ENCODE results near the gene ATXN1.

Gene ATXN1

DNA sequence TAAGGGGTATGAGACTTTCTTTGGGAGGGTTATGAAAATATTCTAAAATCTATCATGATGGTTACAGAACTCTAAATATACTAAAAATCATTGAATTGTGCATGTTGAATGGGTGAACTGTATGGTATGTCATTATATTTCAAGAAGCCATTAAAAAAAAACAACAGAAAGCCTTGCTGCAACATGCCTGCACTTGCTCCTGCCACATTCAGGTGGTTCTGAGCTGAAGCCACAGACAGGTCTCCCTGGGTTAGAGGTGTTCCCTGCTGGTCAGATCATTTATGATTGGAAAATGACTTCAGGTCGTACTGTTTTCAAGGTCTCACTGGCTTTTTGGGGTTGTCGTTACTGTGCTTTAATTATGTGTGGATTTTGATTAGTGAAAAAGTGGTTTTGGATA, 509.6 kb downstream of the ATXN1 start:
- Histone ChIP-seq H3K9me3 (ENCODE audit: control insufficient read depth, insufficient read depth, low read depth, low read length) (no peaks in the 10 kb centered on the region), H3K27ac (ENCODE audit: extremely low read depth, low read depth, low read length) (no peak overlapping the region), H3K4me3 (ENCODE audit: low read depth, low read length) (no peak overlapping the region), H3K36me3 (ENCODE audit: control insufficient read depth in 2 of 2, insufficient read depth in 1 of 2, low read length in 2 of 2) (peaks cover 8 to 32% of the 10 kb centered on the region in 2 experiments; a peak in 2 of 3 replicates), H3K4me1 (ENCODE audit: control insufficient read depth, insufficient read depth, low read length) (no peaks in the 10 kb centered on the region; the same call in 1 of the 2 replicates)
- CTCF ChIA-PET, result interaction anchor here (0.6 kb wide), 1 partner anchor 69 kb away, joined by 5 read pairs; no protein-coding TSS in a partner anchor
- no peak for TF ChIP-seq ZIC2 (tag by site-specific recombination; IDR thresholded peaks at IDR 0.05)
- TF ChIP-seq ZNF302 (tag by site-specific recombination; IDR thresholded peaks at IDR 0.05; ENCODE audit: low read depth), result no peak
- no peak for TF ChIP-seq ZNF777 (tag by site-specific recombination; IDR thresholded peaks at IDR 0.05; ENCODE audit: borderline replicate concordance)
- POLR2A ChIA-PET, result no interaction called here

DNA sequence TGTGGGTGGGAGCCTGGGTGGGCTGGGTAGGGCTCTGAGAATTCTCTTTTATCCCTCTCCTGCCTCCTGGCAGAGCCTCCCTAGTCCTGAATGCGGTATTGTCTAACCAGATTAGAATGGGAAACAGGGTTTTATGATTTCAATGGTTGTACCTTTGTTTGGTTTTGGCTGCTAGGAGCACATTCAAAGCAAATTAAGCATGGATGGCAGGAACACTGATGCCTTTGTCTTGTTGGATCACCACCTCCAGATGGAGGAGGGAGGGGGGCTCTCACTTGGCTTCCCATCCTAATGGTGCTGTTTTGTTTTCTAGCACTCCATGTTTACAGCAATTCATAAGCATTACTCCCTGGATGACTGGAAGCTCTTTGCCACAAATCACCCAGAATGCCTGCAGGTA, 511.3 kb downstream of the ATXN1 start:
- no peak overlapping the region for H3K27ac ChIP-seq (ENCODE audit: extremely low read depth, low read depth, low read length)
- ChIA-PET POLR2A (no interaction called here), CTCF (interaction anchor here (0.9 kb wide), 1 partner anchor 26 kb away, joined by 3 read pairs; no protein-coding TSS in a partner anchor)
- TF ChIP-seq ZNF747 (tag by site-specific recombination; IDR thresholded peaks at IDR 0.05), result no peak
- TF ChIP-seq ZNF335 (tag by site-specific recombination; conservative IDR thresholded peaks at IDR 0.05), result no peak
- H3K4me1 ChIP-seq (ENCODE audit: control insufficient read depth, insufficient read depth, low read length), result no peaks in the 10 kb centered on the region; the same call in 1 of the 2 replicates
- no peak overlapping the region for H3K4me3 ChIP-seq (ENCODE audit: low read depth, low read length)
- H3K9me3 ChIP-seq (ENCODE audit: control insufficient read depth, insufficient read depth, low read depth, low read length), result no peaks in the 10 kb centered on the region
- peaks cover 8 to 30% of the 10 kb centered on the region in 2 experiments; a peak in 2 of 3 replicates for H3K36me3 ChIP-seq (ENCODE audit: control insufficient read depth in 2 of 2, insufficient read depth in 1 of 2, low read length in 2 of 2)
